ENCODE data around the gene TANGO2. TPM values are rescaled to one million over a fixed set of nuclear protein-coding genes. Genes with fewer than 3 reads are reported as not detected.

The TANGO2 gene
- total and polyA plus RNA-seq, 9 of the 15 experiments (the other 6 are each of a cell fraction or from before 2014, with no cell fraction given), result 15.5 to 94.9 (median 70.1) TPM

- TF ChIP-seq ZBTB40 (IDR thresholded peaks at IDR 0.05) (no peak), ZBTB40 (CRISPR knock-in tag; IDR thresholded peaks at IDR 0.05) (peak; percentile 17; the same call in 1 of the 2 replicates), SNIP1 (IDR thresholded peaks at IDR 0.05; ENCODE audit: low read depth) (no peak), KHSRP (IDR thresholded peaks at IDR 0.05) (no peak), ARID1B (IDR thresholded peaks at IDR 0.05) (no peak), HDAC6 (IDR thresholded peaks at IDR 0.05; ENCODE audit: low read depth, low read length) (0 out of 2 replicates have a peak, but pooled peaks have one; percentile 80), PRPF4 (IDR thresholded peaks at IDR 0.05; ENCODE audit: insufficient read depth, low read depth, low read length, poor library complexity, severe bottlenecking) (no peak), SPI1 (IDR thresholded peaks at IDR 0.05; ENCODE audit: borderline replicate concordance, low read depth, low read length) (no peak), CHAMP1 (IDR thresholded peaks at IDR 0.05) (no peak), ZNF75A (CRISPR knock-in tag; IDR thresholded peaks at IDR 0.05) (no peak), POLR2AphosphoS2 (IDR thresholded peaks at IDR 0.05; ENCODE audit: low read length) (peak; percentile 77; the same call in 1 of the 2 replicates), ELF1 (tag; IDR thresholded peaks at IDR 0.05) (no peak), SRSF3 (IDR thresholded peaks at IDR 0.05; ENCODE audit: insufficient read depth, low read length) (no peak)
Measured at GRCh38 chr22:20068640-20069039, 47.7 kb downstream of the TANGO2 start (continued).

All from K562 (cell line).